OCI-LY7 (cell line): ENCODE data around the gene FRAS1.

Source experiments
- CTCF ChIP-seq: fragments of 200-600 bp; sonication (generic); conservative IDR thresholded peaks from 2 replicates; pipeline ENCODE4 v1.5.1; 2014; ENCODE audit warnings: mild to moderate bottlenecking, antibody characterized with exemption, low read length, moderate library complexity, mixed read lengths
- EZH2phosphoT487 ChIP-seq: fragments of 200-600 bp; sonication (generic); IDR thresholded peaks from 2 replicates; pipeline ENCODE4 v1.6.1; 2018; ENCODE audit warnings: low read depth, borderline replicate concordance, mild to moderate bottlenecking, mixed run types, antibody characterized with exemption, low read length, moderate library complexity, mixed read lengths

GRCh38 chr4:78131403-78131802 lies 74.3 kb downstream of the FRAS1 start:
- TF ChIP-seq CTCF (no peak), EZH2phosphoT487 (no peak)
